Inferior parietal cortex (tissue), 1 donor: Measurements from ENCODE around the gene DUSP12.
"Not testable (repeated sequence)": the region's sequence is repeated elsewhere in the genome, so short reads cannot be mapped to it uniquely, and the experiment has no call there.

ENCODE experiments used
- DNase-seq: peaks from one replicate; pipeline ENCODE4 v3.0.0-alpha.2; 2016; ENCODE audit errors: extremely low spot score

DUSP12 gene

GRCh38 chr1:161727256-161727924 is 22.2 kb upstream of the DUSP12 start:
- peak; percentile 36 for DNase-seq

DNA sequence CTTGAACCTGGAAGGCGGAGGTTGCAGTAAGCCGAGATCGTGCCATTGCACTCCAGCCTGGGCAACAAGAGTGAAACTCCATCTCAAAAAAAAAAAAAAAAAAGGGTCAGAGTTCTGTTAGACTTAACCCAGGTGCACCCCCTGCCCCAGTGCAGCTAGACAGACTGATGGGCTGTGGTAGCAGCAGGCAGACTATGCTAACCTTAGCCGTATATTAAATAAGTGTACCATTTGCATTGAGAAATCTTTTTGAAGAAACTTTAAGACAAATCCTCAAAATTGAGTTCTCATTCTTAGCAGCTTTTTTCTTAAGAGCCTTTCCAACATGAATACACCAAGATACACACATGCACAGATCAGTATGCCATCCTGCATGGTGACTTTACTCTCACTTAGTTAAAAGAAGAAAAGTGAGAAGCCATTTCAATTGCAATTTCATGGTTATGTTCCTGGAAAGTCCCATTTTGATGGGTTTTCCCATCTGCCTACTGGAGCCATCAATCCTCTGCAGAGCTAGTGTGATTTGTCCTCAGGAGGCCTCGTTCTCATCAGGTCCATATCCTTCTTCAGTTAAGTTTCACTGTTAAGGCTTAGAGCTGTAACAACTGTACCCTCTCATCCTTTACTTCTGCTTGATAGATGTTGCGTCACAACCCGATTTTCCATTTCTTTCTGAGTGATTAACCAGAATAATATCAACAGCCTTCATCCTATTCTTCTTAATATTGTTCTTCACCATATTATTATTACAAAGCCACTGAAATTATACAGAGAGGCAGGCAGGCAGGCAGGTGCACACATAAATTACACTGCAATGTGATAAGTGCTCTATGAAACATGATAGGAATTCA is 21.0 kb upstream of the DUSP12 start:
- DNase-seq, result no peak

GRCh38 chr1:161730050-161730564 is 19.5 kb upstream of the DUSP12 start:
- no peak for DNase-seq

GRCh38 chr1:161731241-161731640 is 18.3 kb upstream of the DUSP12 start:
- DNase-seq, result no peak

GRCh38 chr1:161731981-161732718 is 17.4 kb upstream of the DUSP12 start:
- no peak for DNase-seq

GRCh38 chr1:161733526-161733925 is 16.1 kb upstream of the DUSP12 start:
- no peak for DNase-seq

DNA sequence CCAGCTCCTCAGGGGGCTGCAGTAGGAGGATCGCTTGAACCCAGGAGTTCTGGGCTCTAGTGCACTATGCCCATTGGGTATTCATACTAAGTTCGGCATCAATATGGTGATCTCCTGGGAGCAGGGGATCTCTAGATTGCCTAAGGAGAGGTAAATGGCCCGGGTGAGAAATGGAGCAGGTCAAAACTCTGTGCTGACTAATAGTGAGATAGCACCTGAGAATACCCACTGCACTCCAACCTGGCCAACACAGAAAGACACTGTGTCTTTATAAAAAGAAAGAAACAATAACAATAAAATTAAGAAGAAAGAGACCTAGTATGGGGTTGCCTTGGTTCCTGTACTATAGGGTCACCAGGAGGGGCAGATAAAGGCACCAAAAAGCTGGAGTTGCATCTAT is 13.7 kb upstream of the DUSP12 start:
- no peak for DNase-seq

DNA sequence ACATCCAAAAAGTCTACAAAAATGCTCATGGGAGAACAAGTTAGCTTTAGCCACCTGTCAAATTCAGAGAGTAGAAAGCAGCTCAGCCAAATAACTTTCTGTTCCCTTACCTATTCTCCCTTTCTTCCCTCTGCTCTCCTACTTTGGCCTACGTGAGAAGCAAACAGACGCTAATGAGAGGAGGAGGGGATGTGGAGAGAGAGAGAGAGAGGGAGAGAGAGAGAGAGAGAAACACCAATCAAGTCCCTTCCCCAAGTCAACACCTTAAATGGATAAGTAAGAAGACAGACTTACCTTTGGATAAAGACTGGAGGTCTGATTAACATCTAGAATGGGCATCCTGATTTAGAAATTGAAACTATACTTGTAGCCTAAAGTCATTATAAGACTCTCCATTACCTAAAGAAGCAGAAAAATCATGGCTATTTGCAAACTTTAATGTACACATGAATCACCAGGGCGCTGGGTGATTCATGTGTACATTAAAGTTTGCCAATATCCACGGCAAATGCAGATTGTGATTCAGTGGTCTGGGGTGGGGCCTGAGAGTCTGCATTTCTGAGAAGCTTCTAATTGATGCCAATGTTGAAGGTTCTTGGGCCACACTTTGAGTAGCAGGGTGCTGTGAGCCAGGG is 13.1 kb upstream of the DUSP12 start:
- no peak for DNase-seq

- no peak for DNase-seq
These were observed 12.0 kb upstream of the DUSP12 start for GRCh38 chr1:161737625-161738024.

GRCh38 chr1:161738627-161739287 is 10.8 kb upstream of the DUSP12 start:
- DNase-seq, result peak; percentile 47

GRCh38 chr1:161739865-161740566 is 9.6 kb upstream of the DUSP12 start:
- no peak for DNase-seq

- no peak for DNase-seq
These were observed 8.7 kb upstream of the DUSP12 start for GRCh38 chr1:161740921-161741320.

DNA sequence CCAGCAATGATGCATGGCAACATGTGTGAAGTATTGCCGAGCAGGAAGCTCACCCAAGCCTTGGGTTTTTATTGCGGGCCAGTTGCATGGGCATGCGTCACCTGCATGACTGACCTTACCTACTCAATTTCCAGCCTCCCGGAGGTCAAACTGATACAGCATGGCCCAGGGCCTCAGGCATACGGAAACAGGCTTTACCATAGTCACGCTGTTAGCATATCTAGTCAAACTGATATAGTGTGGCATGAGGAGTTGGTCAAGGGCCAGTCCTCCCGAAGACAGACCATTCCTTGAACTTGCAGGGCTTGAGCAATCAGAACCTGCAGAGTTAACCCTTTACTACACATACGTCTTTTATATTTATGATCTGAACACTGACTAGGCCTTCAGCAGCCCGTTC is 6.4 kb upstream of the DUSP12 start:
- no peak for DNase-seq

DNA sequence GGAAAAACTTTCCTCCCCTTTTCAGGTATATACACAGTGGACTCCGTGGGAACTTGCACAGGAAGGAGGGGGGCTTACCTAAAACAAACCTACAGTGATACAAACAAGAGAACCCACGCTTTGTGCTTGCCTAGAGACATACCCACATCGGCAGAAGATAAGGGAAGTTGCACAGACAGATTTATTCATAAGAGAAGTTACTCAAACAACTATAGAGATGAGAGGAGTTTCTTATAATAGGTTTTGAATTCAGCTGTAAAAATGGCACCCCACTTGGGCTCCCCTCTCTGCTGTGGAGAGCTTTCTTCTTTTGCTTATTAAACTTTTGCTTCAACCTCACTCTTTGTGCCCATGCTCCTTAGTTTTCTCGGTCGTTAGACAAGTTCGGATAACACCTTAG is 1.8 kb upstream of the DUSP12 start:
- no peak for DNase-seq

GRCh38 chr1:161763522-161764098 is 14.0 kb downstream of the DUSP12 start:
- DNase-seq, result no peak

DNA sequence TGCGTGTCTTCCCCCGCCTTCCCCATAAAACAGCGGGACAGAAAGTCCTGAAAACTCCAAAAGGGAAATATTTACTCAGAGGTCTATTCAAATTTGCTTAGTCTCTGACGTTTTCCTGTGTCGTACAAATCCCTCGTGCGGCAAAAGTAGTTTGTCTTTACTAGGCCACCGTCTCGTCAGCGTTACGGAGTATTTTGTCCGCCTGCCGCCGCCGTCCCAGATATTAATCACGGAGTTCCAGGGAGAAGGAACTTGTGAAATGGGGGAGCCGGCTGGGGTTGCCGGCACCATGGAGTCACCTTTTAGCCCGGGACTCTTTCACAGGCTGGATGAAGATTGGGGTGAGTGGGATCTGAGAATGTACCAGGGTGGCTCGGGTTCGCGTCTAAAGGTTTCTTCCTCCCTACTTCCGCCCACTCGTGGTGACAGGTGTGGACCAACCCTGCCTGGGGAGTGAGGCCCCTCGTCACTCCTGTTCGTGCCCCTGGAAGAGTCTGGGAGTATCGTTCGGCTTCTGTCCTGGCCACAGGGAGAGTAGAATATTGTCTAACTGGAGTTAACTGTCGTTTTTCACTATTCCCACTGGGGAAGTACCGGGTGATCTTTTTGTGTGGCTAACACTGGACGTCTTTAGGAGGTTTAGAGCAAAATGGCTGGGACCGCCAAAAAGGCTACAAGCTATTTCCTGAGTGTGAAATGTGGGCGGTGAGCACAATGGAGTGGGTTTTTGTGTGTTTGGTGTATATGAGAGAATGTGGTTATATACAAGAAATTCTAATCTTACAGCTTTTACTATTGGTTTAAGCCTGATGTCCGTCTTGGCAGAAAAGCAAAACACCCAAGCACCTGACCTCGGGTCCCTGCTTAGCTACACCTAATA is 16.8 kb downstream of the DUSP12 start, which contains the start of gene ATF6:
Gene ATF6 (plus strand): TSS at position 219 of the 880 bp plus-strand sequence. CDS start 41 bp downstream, at position 260.
- DNase-seq, result peak; percentile 88

GRCh38 chr1:161768461-161768860 is 18.9 kb downstream of the DUSP12 start:
- no peak for DNase-seq

DNA sequence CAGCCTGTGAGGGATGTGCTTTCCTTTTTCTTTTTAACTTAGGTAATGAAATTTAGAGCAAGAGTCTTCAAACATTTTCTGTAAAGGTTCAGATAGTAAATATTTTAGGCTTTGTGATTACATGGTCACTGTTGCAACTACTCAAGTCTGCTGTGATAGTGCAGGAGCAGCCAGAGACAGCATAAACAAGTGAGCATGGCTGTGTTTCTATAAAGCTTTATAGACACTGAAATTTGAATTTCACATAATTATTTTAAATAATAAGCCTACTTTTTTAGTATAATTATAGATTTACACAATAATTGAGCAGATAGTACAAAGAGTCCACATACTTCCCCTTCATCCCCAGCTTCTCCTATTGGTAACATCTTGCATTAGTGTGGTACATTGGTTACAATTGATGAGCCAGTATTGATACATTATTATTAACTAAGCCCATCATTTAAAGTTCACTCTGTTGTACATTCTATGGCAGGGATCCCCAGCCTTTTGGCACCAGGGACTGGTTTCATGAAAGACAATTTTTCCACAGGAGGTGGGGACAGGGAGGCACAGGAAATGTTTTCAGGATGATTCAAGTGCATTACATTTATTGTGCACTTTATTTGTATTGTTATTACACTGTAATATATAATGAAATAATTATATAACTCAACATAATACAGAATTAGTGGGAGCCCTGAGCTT is 19.5 kb downstream of the DUSP12 start:
- no peak for DNase-seq

GRCh38 chr1:161769673-161770045 is 20.1 kb downstream of the DUSP12 start:
- not testable (repeated sequence) for DNase-seq
